Measurements from ENCODE around the gene GCH1.
A peak's percentile ranks its signal among the peaks of the same experiment; 100 is the strongest.
"Not testable (repeated sequence)": the region's sequence is repeated elsewhere in the genome, so short reads cannot be mapped to it uniquely, and the experiment has no call there.

The GCH1 gene

GRCh38 chr14:54817506-54817905 lies 85.1 kb downstream of the GCH1 start:
- no peak for DNase-seq

DNA sequence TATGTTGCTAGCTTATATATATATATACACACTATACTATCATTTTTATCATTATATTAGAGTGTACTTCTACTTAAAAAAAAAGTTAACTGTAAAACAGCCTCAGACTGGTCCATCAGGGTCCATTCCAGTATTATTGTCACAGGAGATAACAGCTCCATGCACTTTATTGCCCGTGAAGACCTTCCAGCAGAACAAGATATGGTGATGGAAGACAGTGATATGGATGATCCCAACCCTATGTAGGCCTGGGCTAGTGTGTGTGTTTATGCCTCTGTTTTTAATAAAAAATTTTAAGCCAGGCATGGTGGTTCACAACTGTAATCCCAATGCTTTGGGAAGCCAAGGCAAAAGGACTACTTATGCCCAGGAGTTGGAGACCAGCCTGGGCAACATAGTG lies 86.2 kb downstream of the GCH1 start:
- DNase-seq = no peak

DNA sequence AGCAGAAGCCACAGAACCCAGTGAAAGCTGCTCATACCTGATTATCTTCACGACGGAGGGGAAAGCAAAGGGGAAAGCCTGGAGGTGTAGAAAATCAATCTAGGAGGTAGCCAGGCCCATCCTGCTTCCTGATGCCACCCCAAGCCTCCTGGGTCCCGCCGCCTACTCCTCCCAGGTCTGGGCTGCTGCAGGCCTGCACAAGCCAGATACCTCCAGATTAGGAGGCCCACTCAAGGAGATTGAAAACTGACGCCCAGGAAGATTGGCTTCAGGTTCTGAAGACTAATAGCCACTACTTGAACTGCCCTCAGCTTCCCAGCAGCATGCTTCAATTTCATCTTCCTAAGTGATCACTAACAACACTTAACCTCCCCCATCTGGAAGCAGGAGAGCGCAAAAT lies 87.1 kb downstream of the GCH1 start:
- DNase-seq = no peak

- no peak for DNase-seq
Observed at GRCh38 chr14:54815016-54815415, 87.6 kb downstream of the GCH1 start.

DNA sequence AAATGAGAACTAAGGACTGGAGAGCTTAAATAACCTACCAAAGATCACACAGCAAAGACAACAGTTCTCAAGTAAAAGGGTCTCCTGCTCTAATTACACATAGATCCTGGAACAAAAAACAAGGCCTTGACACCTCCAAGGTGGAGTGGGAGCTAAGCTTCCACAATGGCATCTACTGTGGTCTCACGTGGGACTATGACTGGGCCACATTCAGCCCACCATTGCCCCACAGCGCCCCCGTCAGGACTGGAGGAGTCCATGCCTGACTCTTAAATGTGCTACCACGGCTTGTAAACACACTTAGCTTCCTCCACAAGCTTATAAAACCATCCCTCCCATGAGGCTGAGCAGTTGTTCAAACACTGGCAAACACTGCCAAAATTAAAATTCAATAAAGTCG lies 88.5 kb downstream of the GCH1 start:
- DNase-seq = no peak

GRCh38 chr14:54813081-54813480 lies 89.5 kb downstream of the GCH1 start:
- no peak for DNase-seq

DNA sequence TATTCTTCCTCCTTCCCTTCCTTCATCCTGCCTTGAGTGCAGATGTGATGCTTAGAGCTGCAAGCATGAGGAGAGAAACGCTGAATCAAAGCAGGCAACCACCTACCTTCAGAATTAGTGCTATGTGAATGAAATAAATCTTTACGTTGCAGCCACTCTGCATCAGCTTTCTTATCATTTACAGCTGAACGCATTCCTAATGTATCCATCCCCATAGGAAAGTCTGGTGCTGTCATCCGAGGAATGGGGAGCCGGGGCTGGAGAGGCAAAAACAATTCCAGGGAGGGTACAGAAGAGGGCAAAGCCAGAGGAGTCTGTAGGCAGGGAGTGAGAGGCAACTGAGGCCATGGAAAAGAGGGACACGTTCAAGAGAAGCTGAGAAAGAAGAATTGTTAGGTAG lies 90.0 kb downstream of the GCH1 start:
- DNase-seq = no peak

- DNase-seq = no peak
Observed at GRCh38 chr14:54809767-54810166, 92.9 kb downstream of the GCH1 start.

DNA sequence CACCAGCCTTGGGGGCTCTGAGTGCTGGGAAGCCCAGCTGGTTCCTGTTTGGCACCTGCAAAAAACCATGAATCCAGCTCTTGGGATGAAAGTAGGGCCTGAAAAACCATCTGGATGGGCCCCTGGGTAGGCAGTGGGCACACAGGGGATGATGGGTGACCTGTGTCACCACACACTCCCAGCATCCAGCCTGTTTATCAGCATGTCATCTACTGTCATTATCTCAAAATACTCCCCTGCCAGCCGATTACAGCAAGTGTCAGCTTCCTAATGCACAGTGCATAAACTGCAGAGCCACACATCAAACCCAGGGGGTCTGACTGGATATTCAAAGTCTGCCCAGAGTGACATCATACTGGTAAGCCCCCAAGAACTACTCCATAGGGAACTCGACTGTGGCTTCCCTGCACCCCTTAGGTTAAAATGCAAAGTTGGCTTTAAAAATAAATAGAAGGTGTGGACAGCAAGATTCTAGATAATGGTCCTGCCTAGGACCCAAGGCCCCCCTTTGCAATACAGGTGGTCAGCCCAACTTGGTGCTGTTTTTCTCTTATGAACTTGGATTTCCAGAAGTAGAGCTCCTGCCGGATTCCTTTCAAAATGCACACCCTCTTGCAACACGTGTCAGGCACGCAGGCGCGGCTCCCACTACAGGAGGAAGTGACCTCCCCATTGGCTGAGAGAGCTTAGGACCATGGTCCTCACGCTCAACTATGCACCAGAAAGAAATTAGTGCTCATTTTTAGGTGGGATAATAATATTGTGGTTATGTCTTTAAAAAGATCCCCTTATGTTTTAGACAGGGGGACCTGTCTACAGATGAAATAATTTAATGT lies 94.1 kb downstream of the GCH1 start:
- no peak for DNase-seq

GRCh38 chr14:54807881-54808280 lies 94.7 kb downstream of the GCH1 start:
- no peak for DNase-seq

- DNase-seq = no peak
Observed at GRCh38 chr14:54807428-54807827, 95.2 kb downstream of the GCH1 start.

DNA sequence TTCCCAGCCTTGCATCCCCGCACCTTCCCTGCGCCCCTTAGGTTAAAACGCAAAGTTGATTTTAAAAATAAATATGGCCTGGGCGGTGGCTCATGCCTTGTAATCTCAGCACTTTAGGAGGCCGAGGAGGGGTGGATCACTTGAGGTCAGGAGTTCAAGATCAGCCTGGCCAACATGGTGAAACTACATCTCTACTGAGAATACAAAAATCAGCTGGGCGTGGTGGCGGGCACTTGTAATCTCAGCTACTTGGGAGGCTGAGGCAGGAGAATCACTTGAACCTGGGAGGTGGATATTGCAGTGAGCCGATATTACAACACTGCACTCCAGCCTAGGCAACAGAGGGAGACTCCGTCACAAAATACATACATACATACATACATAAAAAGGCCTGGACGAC lies 96.0 kb downstream of the GCH1 start:
- DNase-seq = no peak

GRCh38 chr14:54805445-54806322 lies 96.9 kb downstream of the GCH1 start:
- DNase-seq = peak; percentile 82

- DNase-seq = no peak
Observed at GRCh38 chr14:54805070-54805444, 97.6 kb downstream of the GCH1 start.

- DNase-seq = no peak
Observed at GRCh38 chr14:54804538-54805041, 98.0 kb downstream of the GCH1 start.

GRCh38 chr14:54803926-54804537 lies 98.6 kb downstream of the GCH1 start:
- no peak for DNase-seq

DNA sequence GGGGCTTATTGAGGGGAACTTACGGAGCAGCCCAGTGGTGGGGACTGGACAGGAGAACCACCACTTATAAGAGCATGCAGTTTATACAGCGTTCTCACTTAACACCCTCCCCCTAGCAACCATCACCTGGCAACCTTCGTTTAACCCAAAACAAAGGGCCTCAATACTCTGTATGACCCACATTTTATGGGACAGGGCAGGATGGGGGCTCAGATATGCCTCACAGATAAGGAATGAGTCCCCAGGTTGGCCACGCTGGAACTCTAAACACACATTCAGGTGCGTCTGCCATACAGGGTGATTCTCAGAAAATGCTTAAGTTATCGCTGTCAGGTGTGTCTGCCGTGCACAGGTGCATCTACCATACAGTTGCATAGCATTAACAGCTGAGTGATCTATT lies 99.2 kb downstream of the GCH1 start:
- DNase-seq = no peak

DNA sequence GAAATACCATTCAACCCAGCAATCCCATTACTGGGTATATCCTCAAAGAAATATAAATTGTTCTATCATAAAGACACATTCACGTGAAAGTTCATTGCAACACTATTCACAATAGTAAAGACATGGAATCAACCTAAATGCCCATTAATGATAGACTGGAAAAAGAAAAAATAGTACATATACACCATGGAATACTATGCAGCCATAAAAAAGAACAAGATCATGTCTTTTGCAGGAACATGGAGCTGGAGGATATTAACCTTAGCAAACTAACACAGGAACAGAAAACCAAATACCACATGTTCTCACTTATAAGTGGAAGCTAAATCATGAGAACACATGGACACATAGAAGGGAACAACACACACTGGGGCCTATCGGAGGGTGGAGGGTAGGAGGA lies 101.1 kb downstream of the GCH1 start:
- DNase-seq = not testable (repeated sequence)

DNA sequence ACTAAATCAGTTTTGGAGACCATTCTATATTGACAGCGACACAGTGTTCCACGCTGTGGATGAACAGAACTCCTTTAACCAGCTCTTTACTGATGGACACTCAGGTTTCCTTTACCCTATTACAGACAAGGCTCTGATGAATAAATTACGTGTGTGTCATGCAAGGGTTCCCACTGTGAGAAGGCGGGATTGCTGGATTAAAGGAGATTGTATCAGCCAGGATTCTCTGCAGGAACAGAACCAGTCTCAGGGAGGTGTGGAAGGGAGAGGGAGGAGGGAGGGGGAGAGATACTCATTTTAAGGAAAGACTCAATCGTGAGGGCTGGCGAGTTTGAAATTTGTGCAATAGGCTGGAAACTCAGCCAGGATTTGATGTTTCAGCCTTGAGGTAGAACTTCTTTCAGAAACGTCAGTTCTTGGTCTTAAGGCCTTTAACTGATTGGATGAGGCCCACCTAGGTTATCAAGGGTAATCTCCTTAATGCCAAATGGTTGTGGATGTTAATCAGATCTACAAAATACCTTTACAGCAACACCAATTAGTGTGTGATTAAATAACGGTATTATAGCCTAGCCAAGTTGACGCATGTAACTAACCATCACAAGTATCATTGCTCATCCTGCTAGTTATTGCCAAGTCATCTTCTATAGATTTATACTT lies 104.0 kb downstream of the GCH1 start:
- no peak for DNase-seq

GRCh38 chr14:54797986-54798385 lies 104.6 kb downstream of the GCH1 start:
- DNase-seq = no peak

- no peak for DNase-seq
Observed at GRCh38 chr14:54797556-54797955, 105.1 kb downstream of the GCH1 start.

DNA sequence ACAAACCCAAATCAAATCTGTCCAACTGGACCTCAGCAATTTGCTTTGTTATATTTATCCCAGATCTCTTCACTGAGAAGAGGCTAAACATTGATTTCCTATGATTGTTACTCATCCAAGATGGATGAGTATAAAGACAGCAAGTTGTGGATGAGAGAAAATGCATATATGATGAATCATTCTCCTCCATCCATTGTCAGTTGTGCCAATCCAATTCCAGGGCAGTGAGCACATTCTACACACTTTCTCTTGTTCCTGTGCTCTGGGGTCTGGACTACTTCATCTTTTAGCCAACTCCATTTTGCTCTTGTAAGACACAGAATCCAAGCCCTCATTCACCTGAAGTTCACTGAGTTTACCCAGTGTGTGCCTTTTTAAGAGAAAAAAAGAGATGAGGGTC lies 105.7 kb downstream of the GCH1 start:
- DNase-seq = no peak

DNA sequence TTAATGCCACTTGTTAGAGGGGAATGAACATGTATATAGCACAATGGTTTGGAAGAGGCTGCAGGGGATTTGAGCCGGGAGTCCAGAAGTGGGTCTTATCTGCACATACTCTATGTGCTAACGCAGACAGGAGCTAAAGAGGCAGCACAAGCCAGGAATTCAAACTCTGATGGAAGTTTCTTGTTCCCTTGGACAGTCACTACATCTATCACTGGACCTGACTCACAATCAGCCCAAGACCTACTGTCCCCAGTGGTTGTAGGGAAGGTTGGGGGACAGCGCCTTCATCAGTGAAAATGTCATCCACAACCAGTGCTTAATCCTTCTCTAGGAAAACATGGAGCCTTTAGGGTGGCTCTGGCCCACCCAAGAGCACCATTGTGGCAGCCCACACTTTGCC lies 107.8 kb downstream of the GCH1 start:
- no peak for DNase-seq

All from NCI-H1092 treated with DMSO at 0.1 percent for 48 hours (cell line).